ENCODE results near the gene RNF146.

DNA sequence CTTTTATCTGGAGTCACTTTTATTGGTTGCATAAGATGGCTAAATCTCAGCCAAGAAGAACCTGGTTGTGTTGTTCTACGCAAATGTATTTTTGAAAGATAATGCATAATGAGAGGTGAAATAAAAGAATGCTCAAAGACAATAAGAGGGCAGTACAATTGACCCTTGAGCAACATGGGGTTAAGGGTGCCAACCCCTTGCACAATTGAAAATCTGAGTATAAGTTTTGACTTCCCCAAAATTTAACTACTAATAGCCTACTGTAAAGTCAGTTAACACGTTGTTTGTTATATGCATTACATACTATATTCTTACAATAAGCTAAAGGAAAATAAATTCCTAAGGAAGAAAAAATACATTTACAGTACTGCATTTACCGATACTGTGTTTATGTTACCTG is 5.9 kb downstream of the RNF146 start:
- TF ChIP-seq, protein P1, sequence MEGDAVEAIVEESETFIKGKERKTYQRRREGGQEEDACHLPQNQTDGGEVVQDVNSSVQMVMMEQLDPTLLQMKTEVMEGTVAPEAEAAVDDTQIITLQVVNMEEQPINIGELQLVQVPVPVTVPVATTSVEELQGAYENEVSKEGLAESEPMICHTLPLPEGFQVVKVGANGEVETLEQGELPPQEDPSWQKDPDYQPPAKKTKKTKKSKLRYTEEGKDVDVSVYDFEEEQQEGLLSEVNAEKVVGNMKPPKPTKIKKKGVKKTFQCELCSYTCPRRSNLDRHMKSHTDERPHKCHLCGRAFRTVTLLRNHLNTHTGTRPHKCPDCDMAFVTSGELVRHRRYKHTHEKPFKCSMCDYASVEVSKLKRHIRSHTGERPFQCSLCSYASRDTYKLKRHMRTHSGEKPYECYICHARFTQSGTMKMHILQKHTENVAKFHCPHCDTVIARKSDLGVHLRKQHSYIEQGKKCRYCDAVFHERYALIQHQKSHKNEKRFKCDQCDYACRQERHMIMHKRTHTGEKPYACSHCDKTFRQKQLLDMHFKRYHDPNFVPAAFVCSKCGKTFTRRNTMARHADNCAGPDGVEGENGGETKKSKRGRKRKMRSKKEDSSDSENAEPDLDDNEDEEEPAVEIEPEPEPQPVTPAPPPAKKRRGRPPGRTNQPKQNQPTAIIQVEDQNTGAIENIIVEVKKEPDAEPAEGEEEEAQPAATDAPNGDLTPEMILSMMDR (IDR thresholded peaks at IDR 0.05; ENCODE audit: poor library complexity, severe bottlenecking), result no peak
- no peak for TF ChIP-seq TAF1 (IDR thresholded peaks at IDR 0.05; ENCODE audit: low read depth)
